Measurements from ENCODE around the gene MRAP. TPM values are rescaled to one million over a fixed set of nuclear protein-coding genes. Genes with fewer than 3 reads are reported as not detected.
"Not testable (repeated sequence)": the region's sequence is repeated elsewhere in the genome, so short reads cannot be mapped to it uniquely, and the experiment has no call there.

Gene MRAP
- total RNA-seq, 1 experiment from 2014 or later: not detected

DNA sequence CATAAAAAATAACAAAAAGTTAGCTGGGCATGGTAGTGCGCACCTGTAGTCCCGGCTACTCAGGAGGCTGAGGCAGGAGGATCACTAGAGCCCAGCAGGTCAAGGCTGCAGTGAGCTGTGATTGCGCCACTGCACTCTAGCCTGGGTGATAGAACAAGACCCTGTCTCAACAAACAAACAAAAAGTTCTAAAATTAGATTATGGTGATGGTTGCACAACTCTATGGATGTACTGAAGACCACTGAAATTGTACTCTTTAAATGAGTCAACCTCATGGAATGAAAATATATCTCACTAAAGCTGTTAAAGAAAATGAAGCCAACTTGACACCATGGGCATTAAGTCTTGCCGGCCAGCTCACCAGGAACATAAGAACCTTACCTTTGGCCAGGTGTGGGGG lies 9.1 kb downstream of the MRAP start:
- H2AFZ ChIP-seq: no peak overlapping the region
- no peaks in the 10 kb centered on the region for H3K9me2 ChIP-seq (ENCODE audit: insufficient read depth)
- no TSS peak for BruUV-seq (replicated peaks)
- ChIA-PET CTCF (no interaction called here), POLR2A (ENCODE audit: unreplicated experiment) (interaction anchor here (0.6 kb wide), 1 partner anchor 1179 kb away, joined by 14 read pairs; no protein-coding TSS in a partner anchor)
- H3K36me3 ChIP-seq (ENCODE audit: low read depth): no peaks in the 10 kb centered on the region
- H4K20me1 ChIP-seq (ENCODE audit: insufficient read depth): no peaks in the 10 kb centered on the region
- no peaks in the 10 kb centered on the region for H3K9me3 ChIP-seq (ENCODE audit: insufficient read depth, low read depth)
- H3F3A ChIP-seq (ENCODE audit: insufficient read depth, low read depth): no peaks in the 10 kb centered on the region
- H3K4me3 ChIP-seq: no peak overlapping the region
- no peak overlapping the region for H3K4me2 ChIP-seq
- DNase-seq: no peak
- H3K27me3 ChIP-seq (ENCODE audit: insufficient read depth, low read depth): no peaks in the 10 kb centered on the region
- H3K79me2 ChIP-seq (ENCODE audit: low read depth): no peaks in the 10 kb centered on the region
- no peaks in the 10 kb centered on the region for H3K4me1 ChIP-seq (replicated peaks; ENCODE audit: insufficient read depth)
- intact Hi-C loops (cut with micrococcal nuclease; ENCODE audit: unreplicated experiment): no loop called here
- H3K27ac ChIP-seq: no peak overlapping the region
- TF ChIP-seq, protein P1, sequence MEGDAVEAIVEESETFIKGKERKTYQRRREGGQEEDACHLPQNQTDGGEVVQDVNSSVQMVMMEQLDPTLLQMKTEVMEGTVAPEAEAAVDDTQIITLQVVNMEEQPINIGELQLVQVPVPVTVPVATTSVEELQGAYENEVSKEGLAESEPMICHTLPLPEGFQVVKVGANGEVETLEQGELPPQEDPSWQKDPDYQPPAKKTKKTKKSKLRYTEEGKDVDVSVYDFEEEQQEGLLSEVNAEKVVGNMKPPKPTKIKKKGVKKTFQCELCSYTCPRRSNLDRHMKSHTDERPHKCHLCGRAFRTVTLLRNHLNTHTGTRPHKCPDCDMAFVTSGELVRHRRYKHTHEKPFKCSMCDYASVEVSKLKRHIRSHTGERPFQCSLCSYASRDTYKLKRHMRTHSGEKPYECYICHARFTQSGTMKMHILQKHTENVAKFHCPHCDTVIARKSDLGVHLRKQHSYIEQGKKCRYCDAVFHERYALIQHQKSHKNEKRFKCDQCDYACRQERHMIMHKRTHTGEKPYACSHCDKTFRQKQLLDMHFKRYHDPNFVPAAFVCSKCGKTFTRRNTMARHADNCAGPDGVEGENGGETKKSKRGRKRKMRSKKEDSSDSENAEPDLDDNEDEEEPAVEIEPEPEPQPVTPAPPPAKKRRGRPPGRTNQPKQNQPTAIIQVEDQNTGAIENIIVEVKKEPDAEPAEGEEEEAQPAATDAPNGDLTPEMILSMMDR (conservative IDR thresholded peaks at IDR 0.05): no peak
- no peak for TF ChIP-seq EZH2 (IDR thresholded peaks at IDR 0.05; ENCODE audit: low read depth)

DNA sequence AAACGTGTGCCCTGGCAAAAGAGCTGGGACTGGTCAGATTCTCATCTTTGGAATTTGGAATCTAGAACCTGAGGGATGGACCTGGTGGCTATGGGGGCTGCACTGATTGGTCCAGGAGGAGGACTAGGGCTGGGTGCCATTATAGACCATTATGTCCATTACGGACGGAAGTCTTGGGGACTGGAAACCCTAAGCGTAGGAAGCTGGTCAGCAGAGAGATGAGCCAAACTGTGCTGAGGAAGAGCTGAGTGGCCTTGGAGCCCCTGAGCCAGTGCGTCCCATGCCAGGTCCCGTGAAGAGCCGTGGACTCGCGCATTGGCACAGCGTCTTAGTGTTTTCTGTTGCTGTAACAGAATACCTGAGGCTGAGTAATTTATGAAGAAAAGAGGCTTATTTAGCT lies 10.0 kb downstream of the MRAP start:
- CTCF ChIA-PET: no interaction called here
- Histone ChIP-seq H3K36me3 (ENCODE audit: low read depth) (no peaks in the 10 kb centered on the region), H2AFZ (no peak overlapping the region), H3K4me3 (no peak overlapping the region), H3K9me3 (ENCODE audit: insufficient read depth, low read depth) (no peaks in the 10 kb centered on the region), H4K20me1 (ENCODE audit: insufficient read depth) (no peaks in the 10 kb centered on the region), H3F3A (ENCODE audit: insufficient read depth, low read depth) (no peaks in the 10 kb centered on the region), H3K4me2 (no peak overlapping the region), H3K79me2 (ENCODE audit: low read depth) (no peaks in the 10 kb centered on the region), H3K4me1 (replicated peaks; ENCODE audit: insufficient read depth) (no peaks in the 10 kb centered on the region), H3K9me2 (ENCODE audit: insufficient read depth) (no peaks in the 10 kb centered on the region), H3K27ac (no peak overlapping the region), H3K27me3 (ENCODE audit: insufficient read depth, low read depth) (no peaks in the 10 kb centered on the region)
- intact Hi-C loops (cut with micrococcal nuclease; ENCODE audit: unreplicated experiment): no loop called here
- POLR2A ChIA-PET (ENCODE audit: unreplicated experiment): no interaction called here
- no peak for DNase-seq
- no peak for TF ChIP-seq EZH2 (IDR thresholded peaks at IDR 0.05; ENCODE audit: low read depth)
- TF ChIP-seq, protein P1 (conservative IDR thresholded peaks at IDR 0.05): no peak
- no TSS peak for BruUV-seq (replicated peaks)

DNA sequence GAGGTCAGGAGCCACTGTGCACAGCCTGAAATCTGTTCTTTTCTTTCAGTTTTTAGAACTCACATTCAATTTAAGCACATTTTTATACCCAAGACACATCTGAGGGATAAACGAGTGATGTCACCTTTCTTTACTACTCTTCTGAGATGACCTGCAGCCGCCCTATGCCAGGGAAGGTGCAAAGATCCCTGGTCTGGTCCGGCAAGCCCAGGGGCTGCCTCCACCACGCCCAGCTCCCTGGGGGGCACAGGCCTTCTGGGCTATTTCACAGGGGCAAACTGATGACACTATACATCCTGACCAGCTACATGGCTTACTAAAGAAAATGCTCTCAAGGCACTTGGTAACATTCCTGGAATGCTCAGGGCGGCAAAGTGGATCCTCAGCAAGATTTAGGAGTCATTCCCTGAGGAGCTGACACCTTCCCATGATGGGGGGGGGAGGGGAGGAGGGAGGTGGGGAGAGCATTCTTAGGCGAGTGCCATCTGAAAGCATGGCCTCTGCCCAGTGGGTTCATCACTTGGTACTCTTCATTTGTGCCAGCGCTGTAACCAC lies 11.3 kb downstream of the MRAP start:
- no peak overlapping the region for H3K27ac ChIP-seq
- H3K36me3 ChIP-seq (ENCODE audit: low read depth): no peaks in the 10 kb centered on the region
- no peaks in the 10 kb centered on the region for H3K9me2 ChIP-seq (ENCODE audit: insufficient read depth)
- H3F3A ChIP-seq (ENCODE audit: insufficient read depth, low read depth): no peaks in the 10 kb centered on the region
- intact Hi-C loops (cut with micrococcal nuclease; ENCODE audit: unreplicated experiment): no loop called here
- CTCF ChIA-PET: no interaction called here
- no peak overlapping the region for H3K4me2 ChIP-seq
- no TSS peak for BruUV-seq (replicated peaks)
- DNase-seq: no peak
- H3K27me3 ChIP-seq (ENCODE audit: insufficient read depth, low read depth): no peaks in the 10 kb centered on the region
- H2AFZ ChIP-seq: no peak overlapping the region
- no peaks in the 10 kb centered on the region for H3K9me3 ChIP-seq (ENCODE audit: insufficient read depth, low read depth)
- no peak overlapping the region for H3K4me3 ChIP-seq
- H3K79me2 ChIP-seq (ENCODE audit: low read depth): no peaks in the 10 kb centered on the region
- H3K4me1 ChIP-seq (replicated peaks; ENCODE audit: insufficient read depth): no peaks in the 10 kb centered on the region
- H4K20me1 ChIP-seq (ENCODE audit: insufficient read depth): no peaks in the 10 kb centered on the region
- TF ChIP-seq, protein P1 (conservative IDR thresholded peaks at IDR 0.05): no peak
- no peak for TF ChIP-seq EZH2 (IDR thresholded peaks at IDR 0.05; ENCODE audit: low read depth)
- POLR2A ChIA-PET (ENCODE audit: unreplicated experiment): no interaction called here

DNA sequence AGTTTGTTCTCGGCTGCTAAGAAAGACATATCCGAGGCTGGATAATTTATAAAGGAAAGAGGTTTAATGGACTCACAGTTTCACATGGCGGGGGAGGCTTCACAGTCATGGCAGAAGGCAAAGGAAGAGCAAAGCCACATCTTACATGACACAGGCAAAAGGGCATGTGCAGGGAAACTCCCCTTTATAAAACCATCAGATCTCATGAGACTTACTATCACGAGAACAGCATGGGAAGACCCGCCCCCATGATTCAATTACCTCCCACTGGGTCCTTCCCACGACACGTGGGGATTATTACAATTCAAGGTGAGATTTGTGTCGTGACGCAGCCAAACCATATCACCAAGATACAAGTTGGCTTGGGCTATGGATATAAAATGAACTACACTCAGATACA lies 12.3 kb downstream of the MRAP start:
- CTCF ChIA-PET; H3K27ac ChIP-seq; H4K20me1 ChIP-seq (ENCODE audit: insufficient read depth); BruUV-seq (replicated peaks); H3K4me2 ChIP-seq; H3K4me3 ChIP-seq; H3F3A ChIP-seq (ENCODE audit: insufficient read depth, low read depth); DNase-seq; H2AFZ ChIP-seq; H3K9me2 ChIP-seq (ENCODE audit: insufficient read depth); H3K79me2 ChIP-seq (ENCODE audit: low read depth); H3K4me1 ChIP-seq (replicated peaks; ENCODE audit: insufficient read depth); intact Hi-C loops (cut with micrococcal nuclease; ENCODE audit: unreplicated experiment); H3K27me3 ChIP-seq (ENCODE audit: insufficient read depth, low read depth); POLR2A ChIA-PET (ENCODE audit: unreplicated experiment); H3K9me3 ChIP-seq (ENCODE audit: insufficient read depth, low read depth); H3K36me3 ChIP-seq (ENCODE audit: low read depth): not testable (repeated sequence)

Measured in PC-9 (cell line).